Trophoblast cell (in vitro differentiated cells and primary cell): ENCODE results near the gene TMEM52.

Experiments
- DNase-seq, 2 donors: peaks; one replicate each; pipeline ENCODE4 v3.0.0-alpha.2; 2016
- H2AFZ ChIP-seq: 2 replicates; pipeline ENCODE4 v1.6.1; 2013; ENCODE audit warnings: low read length, moderate library complexity, mild to moderate bottlenecking; ENCODE audit not compliant: insufficient read depth, poor library complexity
- H2AK5ac ChIP-seq: 2 replicates; pipeline ENCODE4 v1.6.1; 2013; ENCODE audit warnings: mild to moderate bottlenecking, low read length
- H2BK120ac ChIP-seq: 2 replicates; pipeline ENCODE4 v1.6.1; 2013; ENCODE audit warnings: low read length, mild to moderate bottlenecking, moderate library complexity; ENCODE audit not compliant: insufficient read depth, poor library complexity
- H2BK12ac ChIP-seq: 2 replicates; pipeline ENCODE4 v1.6.1; 2013; ENCODE audit warnings: mild to moderate bottlenecking, low read length, moderate library complexity
- H2BK5ac ChIP-seq: 2 replicates; pipeline ENCODE4 v1.6.1; 2013; ENCODE audit warnings: low read length, low read depth, moderate library complexity, mild to moderate bottlenecking; ENCODE audit not compliant: poor library complexity
- H3K14ac ChIP-seq: 2 replicates; pipeline ENCODE4 v1.6.1; 2013; ENCODE audit warnings: mild to moderate bottlenecking, low read length
- H3K18ac ChIP-seq: 2 replicates; pipeline ENCODE4 v1.6.1; 2013; ENCODE audit warnings: mild to moderate bottlenecking, low read length
- H3K23ac ChIP-seq: 2 replicates; pipeline ENCODE4 v1.6.1; 2013; ENCODE audit warnings: low read length
- H3K27ac ChIP-seq: 2 replicates; pipeline ENCODE4 v1.5.1; 2013; ENCODE audit warnings: low read depth, mild to moderate bottlenecking, inconsistent platforms, low read length, moderate library complexity
- H3K27me3 ChIP-seq: 2 replicates; pipeline ENCODE4 v1.6.1; 2013; ENCODE audit warnings: inconsistent platforms, mild to moderate bottlenecking, low read length, moderate library complexity; ENCODE audit not compliant: insufficient read depth
- H3K36me3 ChIP-seq, 2 experiments: 1 replicate in 1 of 2; 2 replicates in 1 of 2; pipeline ENCODE4 v1.6.1; 2013; ENCODE audit warnings: low read length in 2 of 2, mild to moderate bottlenecking in 2 of 2, moderate library complexity in 1 of 2; ENCODE audit not compliant: insufficient read depth in 2 of 2, control insufficient read depth in 1 of 2
- H3K4ac ChIP-seq: 2 replicates; pipeline ENCODE4 v1.6.1; 2013; ENCODE audit warnings: low read depth, mild to moderate bottlenecking, low read length, moderate library complexity
- H3K4me1 ChIP-seq, 2 experiments: 1 replicate in 1 of 2; 2 replicates in 1 of 2; pipeline ENCODE4 v1.6.1; 2013; ENCODE audit warnings: low read length in 2 of 2, mild to moderate bottlenecking in 2 of 2, moderate library complexity in 1 of 2; ENCODE audit not compliant: insufficient read depth in 2 of 2, control insufficient read depth in 1 of 2
- H3K4me2 ChIP-seq: 2 replicates; pipeline ENCODE4 v1.6.1; 2013; ENCODE audit warnings: inconsistent platforms, mild to moderate bottlenecking, low read length, moderate library complexity
- H3K4me3 ChIP-seq: 2 replicates; pipeline ENCODE4 v1.5.1; 2013; ENCODE audit warnings: mild to moderate bottlenecking, low read depth, low read length, inconsistent platforms
- H3K79me1 ChIP-seq: one replicate; pipeline ENCODE4 v1.6.1; 2013; ENCODE audit warnings: low read length
- H3K79me2 ChIP-seq: 2 replicates; pipeline ENCODE4 v1.6.1; 2013; ENCODE audit warnings: low read length, mild to moderate bottlenecking; ENCODE audit not compliant: control insufficient read depth, insufficient read depth, poor library complexity
- H3K9ac ChIP-seq: 2 replicates; pipeline ENCODE4 v1.6.1; 2013; ENCODE audit warnings: mild to moderate bottlenecking, low read length
- H3K9me3 ChIP-seq: 2 replicates; pipeline ENCODE4 v1.6.1; 2013; ENCODE audit warnings: low read depth, mild to moderate bottlenecking, control low read depth, inconsistent platforms, low read length; ENCODE audit not compliant: insufficient read depth
- H4K12ac ChIP-seq: 2 replicates; pipeline ENCODE4 v1.6.1; 2013; ENCODE audit warnings: low read depth, mild to moderate bottlenecking, low read length, moderate library complexity
- H4K8ac ChIP-seq: 2 replicates; pipeline ENCODE4 v1.6.1; 2013; ENCODE audit warnings: low read depth, mild to moderate bottlenecking, low read length, moderate library complexity
- H4K91ac ChIP-seq: one replicate; pipeline ENCODE4 v1.6.1; 2013; ENCODE audit warnings: low read depth, mild to moderate bottlenecking, low read length, moderate library complexity
- WGBS: extraction: QIAGEN DNeasy Blood & Tissue Kit; methylation state at CpG from one replicate; pipeline ENCODE4 v1.1.7; 2013; ENCODE audit warnings: missing lambda C conversion rate; ENCODE audit not compliant: insufficient read length, insufficient coverage; ENCODE audit errors: extremely low coverage; 5-methylcytosine and 5-hydroxymethylcytosine counted together

The TMEM52 gene

GRCh38 chr1:1925437-1926345, 6.6 kb upstream of the TMEM52 start:
- no peak for DNase-seq
- no peaks in the 10 kb centered on the region for H3K36me3 ChIP-seq
- WGBS: no CpG with 5 or more reads among the region's 27 CpGs
- H3K14ac ChIP-seq: no peak overlapping the region
- no peak overlapping the region for H4K91ac ChIP-seq
- no peak overlapping the region for H3K27ac ChIP-seq
- no peak overlapping the region for H3K4me2 ChIP-seq
- H3K79me2 ChIP-seq: no peaks in the 10 kb centered on the region
- H3K23ac ChIP-seq: no peak overlapping the region
- H3K4me3 ChIP-seq: no peak overlapping the region
- H3K9me3 ChIP-seq: peaks cover 7% of the 10 kb centered on the region
- H3K4me1 ChIP-seq: no peaks in the 10 kb centered on the region
- no peak overlapping the region for H3K18ac ChIP-seq
- H3K79me1 ChIP-seq: no peaks in the 10 kb centered on the region
- H2BK5ac ChIP-seq: no peak overlapping the region
- H4K8ac ChIP-seq: no peak overlapping the region
- H3K4ac ChIP-seq: no peak overlapping the region
- no peak overlapping the region for H2BK120ac ChIP-seq
- no peak overlapping the region for H2AK5ac ChIP-seq
- no peak overlapping the region for H2AFZ ChIP-seq
- no peak overlapping the region for H4K12ac ChIP-seq
- no peak overlapping the region for H2BK12ac ChIP-seq
- no peak overlapping the region for H3K9ac ChIP-seq
- no peaks in the 10 kb centered on the region for H3K27me3 ChIP-seq

GRCh38 chr1:1924849-1925248, 5.8 kb upstream of the TMEM52 start:
- H3K4me2 ChIP-seq: no peak overlapping the region
- H3K14ac ChIP-seq: no peak overlapping the region
- no peak overlapping the region for H4K8ac ChIP-seq
- H3K27me3 ChIP-seq: no peaks in the 10 kb centered on the region
- H3K4ac ChIP-seq: no peak overlapping the region
- H4K91ac ChIP-seq: no peak overlapping the region
- peaks cover 11% of the 10 kb centered on the region for H3K9me3 ChIP-seq
- no peak overlapping the region for H2BK5ac ChIP-seq
- peak overlapping the region; percentile 46 for H3K4me3 ChIP-seq
- no peak for DNase-seq
- H4K12ac ChIP-seq: no peak overlapping the region
- no peak overlapping the region for H3K9ac ChIP-seq
- H3K79me1 ChIP-seq: peaks cover under 1% of the 10 kb centered on the region
- no peak overlapping the region for H3K23ac ChIP-seq
- no peaks in the 10 kb centered on the region for H3K36me3 ChIP-seq
- WGBS: no CpG with 5 or more reads among the region's 21 CpGs
- no peak overlapping the region for H2AFZ ChIP-seq
- H3K4me1 ChIP-seq: peaks cover under 1 to 1% of the 10 kb centered on the region in 2 experiments
- no peak overlapping the region for H3K27ac ChIP-seq
- no peak overlapping the region for H2AK5ac ChIP-seq
- H3K79me2 ChIP-seq: no peaks in the 10 kb centered on the region
- no peak overlapping the region for H3K18ac ChIP-seq
- no peak overlapping the region for H2BK120ac ChIP-seq
- H2BK12ac ChIP-seq: no peak overlapping the region

GRCh38 chr1:1924386-1924785, 5.3 kb upstream of the TMEM52 start:
- peaks cover 5% of the 10 kb centered on the region in 2 experiments for H3K4me1 ChIP-seq
- H3K36me3 ChIP-seq: no peaks in the 10 kb centered on the region
- no peak overlapping the region for H2BK5ac ChIP-seq
- H2AK5ac ChIP-seq: no peak overlapping the region
- H3K4me2 ChIP-seq: no peak overlapping the region
- no peak overlapping the region for H2BK12ac ChIP-seq
- no peak overlapping the region for H3K4me3 ChIP-seq
- no peak overlapping the region for H3K14ac ChIP-seq
- H3K9me3 ChIP-seq: peaks cover 13% of the 10 kb centered on the region
- peaks cover 3% of the 10 kb centered on the region for H3K79me1 ChIP-seq
- no peak overlapping the region for H2BK120ac ChIP-seq
- WGBS: no CpG with 5 or more reads among the region's 18 CpGs
- no peak overlapping the region for H4K8ac ChIP-seq
- no peak overlapping the region for H4K12ac ChIP-seq
- no peak overlapping the region for H3K27ac ChIP-seq
- no peak overlapping the region for H3K23ac ChIP-seq
- no peaks in the 10 kb centered on the region for H3K27me3 ChIP-seq
- H3K9ac ChIP-seq: no peak overlapping the region
- H3K18ac ChIP-seq: no peak overlapping the region
- no peak overlapping the region for H2AFZ ChIP-seq
- no peak for DNase-seq
- H4K91ac ChIP-seq: no peak overlapping the region
- H3K4ac ChIP-seq: no peak overlapping the region
- no peaks in the 10 kb centered on the region for H3K79me2 ChIP-seq

- no peak overlapping the region for H2AFZ ChIP-seq
- H3K36me3 ChIP-seq: no peaks in the 10 kb centered on the region
- no peak for DNase-seq
- H4K91ac ChIP-seq: no peak overlapping the region
- H2BK12ac ChIP-seq: no peak overlapping the region
- H2AK5ac ChIP-seq: no peak overlapping the region
- H2BK120ac ChIP-seq: no peak overlapping the region
- peaks cover 11% of the 10 kb centered on the region for H3K9me3 ChIP-seq
- H2BK5ac ChIP-seq: no peak overlapping the region
- no peak overlapping the region for H3K23ac ChIP-seq
- peaks cover 12% of the 10 kb centered on the region in 2 experiments for H3K4me1 ChIP-seq
- no peak overlapping the region for H3K18ac ChIP-seq
- H3K4ac ChIP-seq: no peak overlapping the region
- H3K14ac ChIP-seq: no peak overlapping the region
- H3K27me3 ChIP-seq: no peaks in the 10 kb centered on the region
- peaks cover 3% of the 10 kb centered on the region for H3K79me1 ChIP-seq
- H4K8ac ChIP-seq: no peak overlapping the region
- H3K27ac ChIP-seq: no peak overlapping the region
- no peaks in the 10 kb centered on the region for H3K79me2 ChIP-seq
- H3K4me3 ChIP-seq: no peak overlapping the region
- WGBS: no CpG with 5 or more reads among the region's 29 CpGs
- no peak overlapping the region for H4K12ac ChIP-seq
- H3K4me2 ChIP-seq: no peak overlapping the region
- H3K9ac ChIP-seq: no peak overlapping the region
Measured at GRCh38 chr1:1922956-1923833, 4.1 kb upstream of the TMEM52 start.
